GM12874 (cell line): ENCODE data around the gene C4BPA.

Source experiments
- CTCF ChIP-seq: IDR thresholded peaks from 2 replicates; pipeline ENCODE4 v1.5.1; 2011; ENCODE audit warnings: low read depth, mild to moderate bottlenecking, control low read depth, low read length, moderate library complexity; ENCODE audit not compliant: insufficient read depth

Gene C4BPA

GRCh38 chr1:207172321-207172720, 68.3 kb downstream of the C4BPA start:
- no peak for TF ChIP-seq CTCF

GRCh38 chr1:207172885-207173284, 68.9 kb downstream of the C4BPA start:
- TF ChIP-seq CTCF, result no peak

GRCh38 chr1:207173396-207173795, 69.4 kb downstream of the C4BPA start:
- TF ChIP-seq CTCF, result no peak

- no peak for TF ChIP-seq CTCF
Measured at GRCh38 chr1:207174913-207175312, 70.9 kb downstream of the C4BPA start.

GRCh38 chr1:207179036-207179435, 75.0 kb downstream of the C4BPA start:
- no peak for TF ChIP-seq CTCF

GRCh38 chr1:207181847-207182246, 77.8 kb downstream of the C4BPA start:
- no peak for TF ChIP-seq CTCF

GRCh38 chr1:207186503-207186902, 82.5 kb downstream of the C4BPA start:
- no peak for TF ChIP-seq CTCF

- TF ChIP-seq CTCF, result no peak
Measured at GRCh38 chr1:207188901-207189300, 84.9 kb downstream of the C4BPA start.
